HepG2 (cell line): Measurements from ENCODE around the gene IL21R. TPM values are rescaled to one million over a fixed set of nuclear protein-coding genes. Genes with fewer than 3 reads are reported as not detected.

Source experiments
- BHLHE40 ChIP-seq: IDR thresholded peaks from 2 replicates; pipeline ENCODE4 v1.6.1; 2011; ENCODE audit warnings: low read length, improper control_type of control experiment
- CENPBD1 ChIP-seq: sonication (generic); formaldehyde crosslinking; IDR thresholded peaks from 2 replicates; pipeline ENCODE4 v1.8.0; 2022; ENCODE audit warnings: missing genetic modification reagents, low read depth, mild to moderate bottlenecking, borderline replicate concordance
- CERS6 ChIP-seq: sonication (generic); formaldehyde crosslinking; IDR thresholded peaks from 2 replicates; pipeline ENCODE4 v1.5.0; 2020; ENCODE audit warnings: missing genetic modification reagents
- DZIP1 ChIP-seq: sonication (generic); formaldehyde crosslinking; IDR thresholded peaks from 2 replicates; pipeline ENCODE4 v1.5.0; 2020; ENCODE audit warnings: mild to moderate bottlenecking, missing genetic modification reagents
- ETV5 ChIP-seq: IDR thresholded peaks from 2 replicates; pipeline ENCODE4 v1.6.1; 2018; ENCODE audit warnings: missing biosample characterization, missing genetic modification reagents, inconsistent platforms, borderline replicate concordance
- FOXA3 ChIP-seq: IDR thresholded peaks from 2 replicates; pipeline ENCODE4 v1.6.1; 2016; ENCODE audit warnings: missing genetic modification reagents, missing compliant biosample characterization
- HDAC1 ChIP-seq: sonication (generic); formaldehyde crosslinking; IDR thresholded peaks from 2 replicates; pipeline ENCODE4 v1.5.1; 2020; ENCODE audit warnings: mild to moderate bottlenecking, missing genetic modification reagents
- MTA3 ChIP-seq: sonication (generic); formaldehyde crosslinking; IDR thresholded peaks from 2 replicates; pipeline ENCODE4 v1.4.0; 2020; ENCODE audit warnings: missing genetic modification reagents
- NFATC3 ChIP-seq: sonication (generic); formaldehyde crosslinking; IDR thresholded peaks from 2 replicates; pipeline ENCODE4 v1.5.1; 2020; ENCODE audit warnings: mild to moderate bottlenecking, missing genetic modification reagents
- NKX3-1 ChIP-seq: sonication (generic); formaldehyde crosslinking; IDR thresholded peaks from 2 replicates; pipeline ENCODE4 v1.5.0; 2020; ENCODE audit warnings: missing genetic modification reagents
- NR2F2 ChIP-seq: IDR thresholded peaks from 2 replicates; pipeline ENCODE4 v1.6.1; 2012; ENCODE audit warnings: low read depth, inconsistent platforms, borderline replicate concordance
- PAX8 ChIP-seq: sonication (generic); formaldehyde crosslinking; IDR thresholded peaks from 2 replicates; pipeline ENCODE4 v1.8.0; 2022; ENCODE audit warnings: mild to moderate bottlenecking, missing genetic modification reagents, borderline replicate concordance
- POLR2AphosphoS2 ChIP-seq: IDR thresholded peaks from 2 replicates; pipeline ENCODE4 v1.6.1; 2011; ENCODE audit warnings: low read depth, low read length, improper control_type of control experiment
- PRPF4 ChIP-seq: fragments of 200-400 bp; formaldehyde crosslinking; IDR thresholded peaks from 2 replicates; pipeline ENCODE4 v1.6.1; 2016; ENCODE audit warnings: low read length, low read depth; ENCODE audit not compliant: poor library complexity, severe bottlenecking
- RAD21 ChIP-seq: fragments of 450-650 bp; formaldehyde crosslinking; IDR thresholded peaks from 2 replicates; pipeline ENCODE4 v1.5.0; 2020; ENCODE audit warnings: mild to moderate bottlenecking
- SUZ12 ChIP-seq: fragments of 150-350 bp; IDR thresholded peaks from 2 replicates; pipeline ENCODE4 v1.6.1; 2014; ENCODE audit warnings: low read depth, low read length
- ZC3H13 ChIP-seq: sonication (generic); formaldehyde crosslinking; IDR thresholded peaks from 2 replicates; pipeline ENCODE4 v1.8.1; 2023; ENCODE audit warnings: mild to moderate bottlenecking, missing genetic modification reagents, moderate library complexity
- ZFY ChIP-seq: sonication (generic); formaldehyde crosslinking; IDR thresholded peaks from 2 replicates; pipeline ENCODE4 v1.4.0; 2020; ENCODE audit warnings: missing genetic modification reagents
- ZMYM3 ChIP-seq: sonication (generic); formaldehyde crosslinking; IDR thresholded peaks from 2 replicates; pipeline ENCODE4 v1.5.1; 2020; ENCODE audit warnings: mild to moderate bottlenecking, missing genetic modification reagents
- ZNF274 ChIP-seq: sonication (generic); formaldehyde crosslinking; IDR thresholded peaks from 2 replicates; pipeline ENCODE4 v1.5.1; 2020; ENCODE audit warnings: mild to moderate bottlenecking, missing genetic modification reagents
- ZNF281 ChIP-seq: sonication (generic); formaldehyde crosslinking; IDR thresholded peaks from 2 replicates; pipeline ENCODE4 v1.4.0; 2020; ENCODE audit warnings: missing genetic modification reagents, borderline replicate concordance
- ZNF3 ChIP-seq: IDR thresholded peaks from 2 replicates; pipeline ENCODE4 v1.7.0; 2017; ENCODE audit warnings: inconsistent platforms
- ZNF570 ChIP-seq: sonication (generic); formaldehyde crosslinking; IDR thresholded peaks from 2 replicates; pipeline ENCODE4 v1.4.0; 2020; ENCODE audit warnings: mild to moderate bottlenecking, missing genetic modification reagents, borderline replicate concordance
- polyA plus RNA-seq, 8 experiments: library from polyadenylated mRNA; depleted of rRNA in 3 of 8; stranded (reverse) in 7 of 8; unstranded in 1 of 8; fragments of >200 nt; fragmentation: Illumina TruSeq in 4 of 8; extraction: Trizol in 4 of 8; gene quantifications; 2 replicates each; pipeline versions ENCODE4 v1.2.1 to v1.2.3, GENCODE V29; 2011 to 2016; ENCODE audit warnings: low read depth in 4 of 8, missing spikeins in 1 of 8, mixed read lengths in 1 of 8; ENCODE audit not compliant: insufficient read depth in 1 of 8
- total RNA-seq, 5 experiments: library from RNA; depleted of rRNA; stranded (reverse); fragments of >200 nt; fragmentation: Illumina TruSeq; extraction: Trizol; gene quantifications; 2 replicates each; pipeline ENCODE4 v1.2.3, GENCODE V29; 2016; ENCODE audit warnings: low read depth in 1 of 5

IL21R gene
- total and polyA plus RNA-seq, 2 of the 13 experiments (the other 11 are each of a cell fraction or from before 2014, with no cell fraction given) = 0.49 to 0.64 TPM

- TF ChIP-seq NKX3-1 = no peak
- TF ChIP-seq FOXA3 (CRISPR knock-in tag) = peak; percentile 70
- TF ChIP-seq HDAC1 = peak; percentile 57; the same call in 1 of the 2 replicates
- TF ChIP-seq ZNF3 = no peak
- no peak for TF ChIP-seq SUZ12
- no peak for TF ChIP-seq POLR2AphosphoS2
- TF ChIP-seq PAX8 (CRISPR knock-in tag) = no peak
- TF ChIP-seq NFATC3 = no peak
- TF ChIP-seq ZNF570 (CRISPR knock-in tag) = no peak
- TF ChIP-seq ZC3H13 (CRISPR knock-in tag) = no peak
- TF ChIP-seq ZFY (CRISPR knock-in tag) = no peak; the same call in 1 of the 2 replicates
- TF ChIP-seq NR2F2 = peak; percentile 80
- peak; percentile 80 for TF ChIP-seq PRPF4
- TF ChIP-seq DZIP1 = no peak
- TF ChIP-seq RAD21 (CRISPR knock-in tag) = no peak
- 0 out of 2 replicates have a peak, but pooled peaks have one; percentile 39 for TF ChIP-seq ZNF274 (CRISPR knock-in tag)
- 0 out of 2 replicates have a peak, but pooled peaks have one; percentile 24 for TF ChIP-seq ZNF281 (CRISPR knock-in tag)
- no peak for TF ChIP-seq MTA3 (CRISPR knock-in tag)
- TF ChIP-seq CENPBD1 (CRISPR knock-in tag) = no peak
- TF ChIP-seq CERS6 (CRISPR knock-in tag) = no peak
- peak; percentile 90 for TF ChIP-seq ETV5
- peak; percentile 27; the same call in 1 of the 2 replicates for TF ChIP-seq BHLHE40
- TF ChIP-seq ZMYM3 (CRISPR knock-in tag) = peak; percentile 25; the same call in 1 of the 2 replicates
Observed at GRCh38 chr16:27470567-27471431, 68.8 kb downstream of the IL21R start (continued).
